Lung (tissue), 12 donors: ENCODE measurements around the gene HEPHL1. TPM values are rescaled to one million over a fixed set of nuclear protein-coding genes. Genes with fewer than 3 reads are reported as not detected.

ENCODE experiments used
- ATAC-seq: fragments of 200-7000 bp; cut with Tn5 transposase; one replicate; pipeline ENCODE4 v1.9.1; 2020; ENCODE audit warnings: moderate number of reproducible peaks; ENCODE audit not compliant: insufficient read depth, low FRiP score
- DNase-seq, 3 donors: peaks; one replicate each; pipeline ENCODE4 v3.0.0-alpha.2; 2013 to 2017
- H3K27ac ChIP-seq, 2 donors: one replicate each; pipeline ENCODE4 v1.5.1; 2013; ENCODE audit warnings: mild to moderate bottlenecking in 2 of 2, moderate library complexity in 2 of 2, control low read depth in 1 of 2, inconsistent platforms in 1 of 2, low read depth in 1 of 2, low read length in 1 of 2
- H3K27me3 ChIP-seq, 3 donors: one replicate each; pipeline ENCODE4 v1.5.1; 2013; ENCODE audit warnings: low read length in 2 of 3; ENCODE audit not compliant: control insufficient read depth in 3 of 3, insufficient read depth in 3 of 3
- H3K36me3 ChIP-seq, 4 donors: one replicate each; pipeline ENCODE4 v1.5.1; 2013; ENCODE audit warnings: low read length in 4 of 4, mild to moderate bottlenecking in 1 of 4, moderate library complexity in 1 of 4; ENCODE audit not compliant: control insufficient read depth in 4 of 4, insufficient read depth in 4 of 4
- H3K4me1 ChIP-seq, 5 donors: one replicate each; pipeline ENCODE4 v1.5.1; 2013; ENCODE audit warnings: low read length in 5 of 5, mild to moderate bottlenecking in 2 of 5, moderate library complexity in 1 of 5; ENCODE audit not compliant: control insufficient read depth in 5 of 5, insufficient read depth in 5 of 5
- H3K4me3 ChIP-seq: one replicate; pipeline ENCODE4 v1.5.1; 2013; ENCODE audit warnings: mild to moderate bottlenecking, control low read depth, moderate library complexity
- H3K9ac ChIP-seq, 2 donors: one replicate each; pipeline ENCODE4 v1.5.1; 2013; ENCODE audit warnings: low read length in 2 of 2, control low read depth in 1 of 2; ENCODE audit not compliant: insufficient read depth in 1 of 2
- H3K9me3 ChIP-seq, 4 donors: one replicate each; pipeline ENCODE4 v1.5.1; 2013; ENCODE audit warnings: low read length in 3 of 4, mild to moderate bottlenecking in 1 of 4, moderate library complexity in 1 of 4; ENCODE audit not compliant: control insufficient read depth in 4 of 4, insufficient read depth in 3 of 4
- CTCF ChIP-seq: IDR thresholded peaks from 2 replicates; pipeline ENCODE4 v1.5.1; 2012; ENCODE audit warnings: mild to moderate bottlenecking; ENCODE audit errors: control extremely low read depth, extremely low read depth
- WGBS, 2 donors: extraction: QIAGEN DNeasy Blood & Tissue Kit; methylation state at CpG; one replicate each; pipeline ENCODE4 v1.1.7; 2013; 5-methylcytosine and 5-hydroxymethylcytosine counted together
- polyA plus RNA-seq, 2 donors: library from polyadenylated mRNA; stranded (reverse); fragments of 200-250 nt; gene quantifications; one replicate each; pipeline ENCODE4 v1.2.1, GENCODE V29; 2013
- total RNA-seq, 2 donors: library from RNA; depleted of rRNA in 1 of 2; stranded (reverse); fragments of >200 nt in 1 of 2; gene quantifications; one replicate each; pipeline ENCODE4 v1.2.1, GENCODE V29; 2014 to 2021
- donor health status: control.
- donor health status: control.
- donor health status: Bipolar disorder and iron deficiency.
- donor health status: healthy.
- donor health status: DM: yes; HTN: yes; CAD: no.

The HEPHL1 gene
- total and polyA plus RNA-seq, 4 donors = not detected

GRCh38 chr11:94007426-94007825 is 13.7 kb upstream of the HEPHL1 start:
- no peak for TF ChIP-seq CTCF
- H3K27me3 ChIP-seq = no peaks in the 10 kb centered on the region
- no peak overlapping the region for H3K27ac ChIP-seq
- no peak overlapping the region for H3K9ac ChIP-seq
- H3K36me3 ChIP-seq = no peaks in the 10 kb centered on the region
- peaks cover 0 to 2% (median 0%) of the 10 kb centered on the region in 4 donors for H3K9me3 ChIP-seq
- ATAC-seq (no peak), DNase-seq (no peak)
- H3K4me3 ChIP-seq = no peak overlapping the region
- H3K4me1 ChIP-seq = no peaks in the 10 kb centered on the region

GRCh38 chr11:94007906-94008305 is 13.2 kb upstream of the HEPHL1 start:
- no peak for ATAC-seq
- Histone ChIP-seq H3K27me3 (no peaks in the 10 kb centered on the region), H3K4me1 (no peaks in the 10 kb centered on the region), H3K36me3 (no peaks in the 10 kb centered on the region), H3K4me3 (no peak overlapping the region), H3K9me3 (peaks cover 0 to 2% (median 0%) of the 10 kb centered on the region in 4 donors), H3K27ac (no peak overlapping the region), H3K9ac (no peak overlapping the region)
- DNase-seq = no peak
- no peak for TF ChIP-seq CTCF
- 66 to 70% methylated on average over 4 of the region's 4 CpGs for WGBS, 2 donors

DNA sequence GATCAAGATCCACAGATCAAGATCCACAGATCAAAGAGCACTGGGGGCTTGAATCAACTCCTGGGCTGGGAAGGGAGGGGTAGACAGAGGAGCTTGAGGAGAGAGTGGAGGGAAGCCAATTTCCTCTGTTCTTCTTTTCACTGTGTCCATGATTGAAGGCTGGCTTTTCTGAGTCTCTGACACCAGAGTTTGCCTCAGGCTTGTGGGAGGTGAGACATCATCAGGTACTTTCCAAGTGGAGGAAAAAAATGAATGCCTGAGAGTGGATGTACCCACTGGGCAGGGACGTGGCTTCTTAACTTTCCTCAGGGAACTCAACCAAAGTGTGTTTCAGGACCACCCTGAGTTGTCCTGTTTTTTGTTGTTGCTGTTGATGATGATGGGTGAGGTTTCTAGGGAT is 11.0 kb upstream of the HEPHL1 start:
- Histone ChIP-seq H3K36me3 (no peaks in the 10 kb centered on the region), H3K9me3 (peaks cover 0 to 4% (median under 1%) of the 10 kb centered on the region in 4 donors), H3K4me1 (no peaks in the 10 kb centered on the region), H3K27ac (no peak overlapping the region), H3K27me3 (no peaks in the 10 kb centered on the region), H3K9ac (no peak overlapping the region), H3K4me3 (no peak overlapping the region)
- no peak for TF ChIP-seq CTCF
- no peak for ATAC-seq
- DNase-seq = no peak
- 65% methylated on average over 1 of the region's 1 CpG for WGBS, 2 donors

DNA sequence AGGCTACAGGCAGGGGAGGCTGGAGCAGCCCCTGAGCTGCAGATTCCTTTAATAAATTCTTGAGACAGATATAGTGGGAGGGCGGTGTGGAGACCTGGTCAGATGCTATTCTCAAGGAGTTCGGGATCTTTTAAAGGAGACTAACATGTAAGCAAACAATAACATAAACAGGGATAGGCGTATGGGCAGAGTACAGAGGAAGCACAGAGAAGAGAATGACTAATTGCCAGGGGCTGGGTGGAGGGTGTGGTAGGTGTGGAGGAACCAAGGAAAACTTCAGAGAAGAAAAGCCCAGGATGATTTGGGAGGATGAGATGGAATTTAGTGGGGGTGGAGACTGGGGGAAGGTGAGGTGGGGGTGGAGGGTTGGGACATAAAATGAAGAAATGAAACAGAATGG is 9.7 kb upstream of the HEPHL1 start:
- DNase-seq (no peak), ATAC-seq (no peak)
- 77 to 82% methylated on average over 3 of the region's 3 CpGs for WGBS, 2 donors

More for the DNA sequence above, 9.7 kb upstream of the HEPHL1 start:
- Histone ChIP-seq H3K9ac (no peak overlapping the region), H3K27me3 (no peaks in the 10 kb centered on the region), H3K27ac (no peak overlapping the region), H3K4me3 (no peak overlapping the region), H3K36me3 (no peaks in the 10 kb centered on the region), H3K9me3 (peaks cover 0 to 4% (median under 1%) of the 10 kb centered on the region in 4 donors), H3K4me1 (no peaks in the 10 kb centered on the region)
- TF ChIP-seq CTCF = no peak
